Liver (tissue), 9 donors: Measurements from ENCODE around the gene GLI2. TPM values are rescaled to one million over a fixed set of nuclear protein-coding genes. Genes with fewer than 3 reads are reported as not detected.

Source experiments
- DNase-seq: peaks from one replicate; pipeline ENCODE4 v3.0.0-alpha.2; 2017; ENCODE audit warnings: low spot score
- H3K27ac ChIP-seq, 2 donors: one replicate each; pipeline ENCODE4 v1.7.0; 2013; ENCODE audit warnings: inconsistent platforms in 2 of 2, low read length in 2 of 2, control low read depth in 1 of 2, low read depth in 1 of 2, mild to moderate bottlenecking in 1 of 2
- H3K27me3 ChIP-seq, 4 donors: one replicate each; pipeline versions ENCODE4 v1.6.1 to v1.7.0; 2013; ENCODE audit warnings: low read length in 3 of 4, inconsistent platforms in 1 of 4, mild to moderate bottlenecking in 1 of 4, moderate library complexity in 1 of 4; ENCODE audit not compliant: control insufficient read depth in 4 of 4, insufficient read depth in 4 of 4
- H3K36me3 ChIP-seq, 4 donors: one replicate each; pipeline versions ENCODE4 v1.6.1 to v1.7.0; 2013; ENCODE audit warnings: low read length in 3 of 4, mild to moderate bottlenecking in 3 of 4, low read depth in 1 of 4, moderate library complexity in 1 of 4; ENCODE audit not compliant: control insufficient read depth in 4 of 4, insufficient read depth in 3 of 4
- H3K4me1 ChIP-seq, 4 donors: one replicate each; pipeline versions ENCODE4 v1.6.1 to v1.7.0; 2013; ENCODE audit warnings: low read length in 3 of 4, mild to moderate bottlenecking in 3 of 4, moderate library complexity in 1 of 4; ENCODE audit not compliant: control insufficient read depth in 4 of 4, insufficient read depth in 4 of 4
- H3K4me3 ChIP-seq, 3 donors: one replicate each; pipeline versions ENCODE4 v1.6.1 to v1.7.0; 2013; ENCODE audit warnings: low read length in 3 of 3, control low read depth in 1 of 3, low read depth in 1 of 3, mild to moderate bottlenecking in 1 of 3
- H3K9ac ChIP-seq, 2 donors: one replicate each; pipeline ENCODE4 v1.7.0; 2013; ENCODE audit warnings: low read length in 2 of 2, mild to moderate bottlenecking in 2 of 2, moderate library complexity in 2 of 2, control low read depth in 1 of 2, low read depth in 1 of 2
- H3K9me3 ChIP-seq, 4 donors: one replicate each; pipeline versions ENCODE4 v1.6.1 to v1.7.0; 2013; ENCODE audit warnings: low read length in 3 of 4; ENCODE audit not compliant: control insufficient read depth in 4 of 4
- ATF3 ChIP-seq: IDR thresholded peaks from 2 replicates; pipeline ENCODE4 v1.6.1; 2016; ENCODE audit warnings: antibody characterized with exemption
- EGR1 ChIP-seq, 2 donors: IDR thresholded peaks; 2 replicates each; pipeline ENCODE4 v1.6.1; 2016 to 2018; ENCODE audit warnings: antibody characterized with exemption in 2 of 2, low read depth in 2 of 2
- FOXA1 ChIP-seq: IDR thresholded peaks from 2 replicates; pipeline ENCODE4 v1.6.1; 2016; ENCODE audit warnings: antibody characterized with exemption
- FOXA2 ChIP-seq: IDR thresholded peaks from 2 replicates; pipeline ENCODE4 v1.6.1; 2016; ENCODE audit warnings: antibody characterized with exemption
- GABPA ChIP-seq, 2 donors: IDR thresholded peaks in 1 of 2; conservative IDR thresholded peaks in 1 of 2; 2 replicates each; pipeline ENCODE4 v1.6.1; 2016; ENCODE audit warnings: antibody characterized with exemption in 2 of 2, mild to moderate bottlenecking in 1 of 2, moderate library complexity in 1 of 2
- JUND ChIP-seq, 2 donors: IDR thresholded peaks; 2 replicates each; pipeline ENCODE4 v1.6.1; 2016; ENCODE audit warnings: antibody characterized with exemption in 2 of 2
- MAX ChIP-seq: IDR thresholded peaks from 2 replicates; pipeline ENCODE4 v1.6.1; 2016; ENCODE audit warnings: antibody characterized with exemption
- RAD21 ChIP-seq, 2 donors: IDR thresholded peaks; 2 replicates each; pipeline ENCODE4 v1.6.1; 2016; ENCODE audit warnings: antibody characterized with exemption in 2 of 2, mild to moderate bottlenecking in 2 of 2
- RXRA ChIP-seq, 2 donors: IDR thresholded peaks; 2 replicates each; pipeline ENCODE4 v1.6.1; 2017 to 2018; ENCODE audit warnings: antibody characterized with exemption in 2 of 2, mild to moderate bottlenecking in 1 of 2
- SP1 ChIP-seq: IDR thresholded peaks from 2 replicates; pipeline ENCODE4 v1.6.1; 2018; ENCODE audit warnings: antibody characterized with exemption, mild to moderate bottlenecking
- TAF1 ChIP-seq: conservative IDR thresholded peaks from 2 replicates; pipeline ENCODE4 v1.6.1; 2016; ENCODE audit warnings: antibody characterized with exemption, mild to moderate bottlenecking
- YY1 ChIP-seq: IDR thresholded peaks from 2 replicates; pipeline ENCODE4 v1.6.1; 2016; ENCODE audit warnings: antibody characterized with exemption, mild to moderate bottlenecking
- WGBS: extraction: QIAGEN DNeasy Blood & Tissue Kit; methylation state at CpG from one replicate; pipeline ENCODE4 v1.1.7; 2013; 5-methylcytosine and 5-hydroxymethylcytosine counted together
- polyA plus RNA-seq, 2 donors: library from polyadenylated mRNA; stranded (reverse) in 1 of 2; unstranded in 1 of 2; fragments of 200-250 nt in 1 of 2; fragments of >200 nt in 1 of 2; fragmentation: Nextera tagmentation in 1 of 2; extraction: Ambion mirVana in 1 of 2; gene quantifications; one replicate each; pipeline versions ENCODE4 v1.2.1 to v1.2.3, GENCODE V29; 2013 to 2015
- total RNA-seq, 2 donors: library from RNA; depleted of rRNA; stranded (reverse); fragments of >200 nt; gene quantifications; one replicate each; pipeline ENCODE4 v1.2.3, GENCODE V29; 2014
- TF ChIP-seq, protein P1 (sequence below): fragments of 150-350 bp; IDR thresholded peaks from 2 replicates; pipeline ENCODE4 v1.5.1; 2017; ENCODE audit warnings: improper control_type of control experiment, low read depth, low read length; ENCODE audit not compliant: missing input control
- TF ChIP-seq, protein P2 (sequence below): IDR thresholded peaks from 2 replicates; pipeline ENCODE4 v1.6.1; 2016; ENCODE audit warnings: antibody characterized with exemption
- donor health status: healthy.
- donor health status: healthy.
- donor health status: healthy.
- donor health status: healthy.
- donor health status: healthy.

Gene GLI2
- total and polyA plus RNA-seq, 4 donors: 0.04 to 0.16 (median 0.11) TPM

DNA sequence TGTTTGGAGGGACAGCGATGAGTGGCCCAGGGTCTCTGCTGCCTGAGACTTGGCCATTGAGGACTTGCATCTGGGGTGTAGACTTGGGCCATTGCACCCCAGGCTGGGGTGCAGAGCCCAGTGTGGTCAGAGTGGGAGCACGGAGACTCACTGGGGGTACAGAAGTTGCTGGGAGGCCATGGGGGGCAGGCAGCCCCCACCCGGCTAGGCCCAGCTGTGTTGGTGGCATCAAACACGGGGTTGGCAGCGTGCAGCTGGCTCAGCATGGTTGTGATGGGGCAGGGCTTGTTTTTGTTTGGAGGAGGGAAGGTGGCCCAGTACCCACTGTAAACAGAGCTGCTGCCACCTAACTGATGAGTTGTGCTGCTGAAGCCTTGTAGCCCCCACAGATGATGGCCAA, 42.1 kb downstream of the GLI2 start:
- 92% methylated on average over 5 of the region's 5 CpGs for WGBS

DNA sequence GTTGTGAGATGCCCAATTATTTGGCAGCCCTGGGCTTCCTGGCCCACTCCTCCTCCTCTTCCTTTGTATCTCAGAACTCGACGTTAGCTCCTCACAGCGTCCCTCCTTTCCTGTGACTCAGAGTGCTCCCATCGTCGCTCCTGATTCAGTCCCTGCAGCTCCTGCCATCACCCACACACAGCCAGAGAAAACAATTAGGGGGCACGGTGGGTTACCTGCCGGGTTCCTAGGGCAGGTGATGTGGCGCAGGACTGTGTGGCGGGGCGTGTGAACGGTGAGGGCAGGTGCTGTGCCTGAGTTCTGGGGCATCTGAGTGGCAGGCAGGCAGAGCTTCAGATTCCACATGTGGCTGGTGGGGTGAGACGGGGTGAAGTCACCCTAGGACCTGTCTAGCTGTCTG, 42.6 kb downstream of the GLI2 start:
- no peak for DNase-seq

More for the DNA sequence above, 42.1 kb downstream of the GLI2 start:
- DNase-seq: no peak
- H3K9me3 ChIP-seq: no peaks in the 10 kb centered on the region
- no peak for TF ChIP-seq JUND (IDR thresholded peaks at IDR 0.05)
- no peak for TF ChIP-seq ATF3
- TF ChIP-seq TAF1: no peak
- TF ChIP-seq FOXA1: no peak
- no peak for TF ChIP-seq SP1
- no peak for TF ChIP-seq RXRA (IDR thresholded peaks at IDR 0.05)
- no peak for TF ChIP-seq RAD21 (IDR thresholded peaks at IDR 0.05)
- no peak for TF ChIP-seq GABPA (IDR thresholded peaks at IDR 0.05 in 1 of 2, conservative IDR thresholded peaks at IDR 0.05 in 1 of 2)
- TF ChIP-seq, protein P1, sequence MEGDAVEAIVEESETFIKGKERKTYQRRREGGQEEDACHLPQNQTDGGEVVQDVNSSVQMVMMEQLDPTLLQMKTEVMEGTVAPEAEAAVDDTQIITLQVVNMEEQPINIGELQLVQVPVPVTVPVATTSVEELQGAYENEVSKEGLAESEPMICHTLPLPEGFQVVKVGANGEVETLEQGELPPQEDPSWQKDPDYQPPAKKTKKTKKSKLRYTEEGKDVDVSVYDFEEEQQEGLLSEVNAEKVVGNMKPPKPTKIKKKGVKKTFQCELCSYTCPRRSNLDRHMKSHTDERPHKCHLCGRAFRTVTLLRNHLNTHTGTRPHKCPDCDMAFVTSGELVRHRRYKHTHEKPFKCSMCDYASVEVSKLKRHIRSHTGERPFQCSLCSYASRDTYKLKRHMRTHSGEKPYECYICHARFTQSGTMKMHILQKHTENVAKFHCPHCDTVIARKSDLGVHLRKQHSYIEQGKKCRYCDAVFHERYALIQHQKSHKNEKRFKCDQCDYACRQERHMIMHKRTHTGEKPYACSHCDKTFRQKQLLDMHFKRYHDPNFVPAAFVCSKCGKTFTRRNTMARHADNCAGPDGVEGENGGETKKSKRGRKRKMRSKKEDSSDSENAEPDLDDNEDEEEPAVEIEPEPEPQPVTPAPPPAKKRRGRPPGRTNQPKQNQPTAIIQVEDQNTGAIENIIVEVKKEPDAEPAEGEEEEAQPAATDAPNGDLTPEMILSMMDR: no peak
- no peak for TF ChIP-seq MAX
- TF ChIP-seq, protein P2, sequence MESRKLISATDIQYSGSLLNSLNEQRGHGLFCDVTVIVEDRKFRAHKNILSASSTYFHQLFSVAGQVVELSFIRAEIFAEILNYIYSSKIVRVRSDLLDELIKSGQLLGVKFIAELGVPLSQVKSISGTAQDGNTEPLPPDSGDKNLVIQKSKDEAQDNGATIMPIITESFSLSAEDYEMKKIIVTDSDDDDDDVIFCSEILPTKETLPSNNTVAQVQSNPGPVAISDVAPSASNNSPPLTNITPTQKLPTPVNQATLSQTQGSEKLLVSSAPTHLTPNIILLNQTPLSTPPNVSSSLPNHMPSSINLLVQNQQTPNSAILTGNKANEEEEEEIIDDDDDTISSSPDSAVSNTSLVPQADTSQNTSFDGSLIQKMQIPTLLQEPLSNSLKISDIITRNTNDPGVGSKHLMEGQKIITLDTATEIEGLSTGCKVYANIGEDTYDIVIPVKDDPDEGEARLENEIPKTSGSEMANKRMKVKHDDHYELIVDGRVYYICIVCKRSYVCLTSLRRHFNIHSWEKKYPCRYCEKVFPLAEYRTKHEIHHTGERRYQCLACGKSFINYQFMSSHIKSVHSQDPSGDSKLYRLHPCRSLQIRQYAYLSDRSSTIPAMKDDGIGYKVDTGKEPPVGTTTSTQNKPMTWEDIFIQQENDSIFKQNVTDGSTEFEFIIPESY: no peak
- H3K4me1 ChIP-seq: no peaks in the 10 kb centered on the region
- peaks cover 0 to 2% (median 0%) of the 10 kb centered on the region in 4 donors for H3K27me3 ChIP-seq
- no peak overlapping the region for H3K4me3 ChIP-seq
- no peaks in the 10 kb centered on the region for H3K36me3 ChIP-seq
- H3K27ac ChIP-seq: no peak overlapping the region
- no peak overlapping the region for H3K9ac ChIP-seq

More for the DNA sequence above, 42.6 kb downstream of the GLI2 start:
- Histone ChIP-seq H3K4me3 (no peak overlapping the region), H3K9me3 (no peaks in the 10 kb centered on the region), H3K27ac (no peak overlapping the region), H3K4me1 (no peaks in the 10 kb centered on the region), H3K36me3 (no peaks in the 10 kb centered on the region), H3K27me3 (peaks cover 0 to 2% (median 0%) of the 10 kb centered on the region in 4 donors), H3K9ac (no peak overlapping the region)
- 83% methylated on average over 12 of the region's 12 CpGs for WGBS
- no peak for TF ChIP-seq FOXA1
- TF ChIP-seq, protein P1: no peak
- TF ChIP-seq JUND (IDR thresholded peaks at IDR 0.05): no peak
- no peak for TF ChIP-seq YY1
- no peak for TF ChIP-seq FOXA2
- TF ChIP-seq GABPA (IDR thresholded peaks at IDR 0.05 in 1 of 2, conservative IDR thresholded peaks at IDR 0.05 in 1 of 2): no peak
- TF ChIP-seq EGR1 (IDR thresholded peaks at IDR 0.05; ENCODE audit: low read depth in 2 of 2): no peak
